Naive B cell (primary cell): ENCODE data around the gene CNTN2. TPM values are rescaled to one million over a fixed set of nuclear protein-coding genes. Genes with fewer than 3 reads are reported as not detected.

Experiments
- ATAC-seq, 2 donors: fragments of 150-1000 bp; cut with Tn5 transposase; 2 replicates each; pipeline ENCODE4 v1.10.0; 2021; ENCODE audit warnings: low read depth in 2 of 2, mild to moderate bottlenecking in 2 of 2, moderate library complexity in 2 of 2
- DNase-seq: peaks from one replicate; pipeline ENCODE4 v3.0.0; 2022
- H3K27ac Mint-ChIP-seq, 6 donors: one replicate each; pipeline ENCODE4 v1.8.0; 2020 to 2022; ENCODE audit warnings: mild to moderate bottlenecking in 6 of 6, mixed read lengths in 6 of 6, moderate library complexity in 5 of 6, inconsistent platforms in 2 of 6
- H3K27me3 Mint-ChIP-seq, 3 donors: one replicate each; pipeline ENCODE4 v1.8.0; 2021 to 2022; ENCODE audit warnings: mixed read lengths in 3 of 3, mild to moderate bottlenecking in 1 of 3
- H3K36me3 Mint-ChIP-seq, 2 donors: one replicate each; pipeline ENCODE4 v1.8.0; 2020 to 2022; ENCODE audit warnings: mixed read lengths in 2 of 2, inconsistent platforms in 1 of 2, mild to moderate bottlenecking in 1 of 2
- H3K4me1 Mint-ChIP-seq, 3 donors: one replicate each; pipeline ENCODE4 v1.8.0; 2020 to 2022; ENCODE audit warnings: mixed read lengths in 3 of 3, inconsistent platforms in 1 of 3, mild to moderate bottlenecking in 1 of 3, moderate library complexity in 1 of 3
- H3K4me3 Mint-ChIP-seq, 8 donors: one replicate each; pipeline ENCODE4 v1.8.0; 2020 to 2022; ENCODE audit warnings: mild to moderate bottlenecking in 8 of 8, mixed read lengths in 8 of 8, moderate library complexity in 8 of 8, inconsistent platforms in 2 of 8
- H3K9me3 Mint-ChIP-seq, 7 donors: one replicate each; pipeline ENCODE4 v1.8.0; 2020 to 2022; ENCODE audit warnings: mixed read lengths in 7 of 7, mild to moderate bottlenecking in 5 of 7, inconsistent platforms in 2 of 7, moderate library complexity in 1 of 7
- polyA plus RNA-seq, 6 donors: library from polyadenylated mRNA; unstranded; fragments of 300-500 nt; fragmentation: Illumina TruSeq; gene quantifications; one replicate each; pipeline ENCODE4 v1.2.3, GENCODE V29; 2021; ENCODE audit warnings: low read depth in 6 of 6

CNTN2 gene
- polyA plus RNA-seq, 6 donors from 2014 or later = not detected

GRCh38 chr1:205062895-205063294, 19.9 kb downstream of the CNTN2 start:
- peaks cover 0 to 12% (median 0%) of the 10 kb centered on the region in 3 donors for H3K27me3 Mint-ChIP-seq
- H3K9me3 Mint-ChIP-seq = no peaks in the 10 kb centered on the region
- no peaks in the 10 kb centered on the region for H3K36me3 Mint-ChIP-seq
- H3K27ac Mint-ChIP-seq = no peak overlapping the region
- ATAC-seq = no peak
- H3K4me3 Mint-ChIP-seq = no peak overlapping the region
- peaks cover 0 to 6% (median 4%) of the 10 kb centered on the region in 3 donors for H3K4me1 Mint-ChIP-seq
- DNase-seq = no peak

- no peak for ATAC-seq
- Mint-ChIP-seq H3K4me1 (peaks cover 0 to 6% (median 4%) of the 10 kb centered on the region in 3 donors), H3K27me3 (peaks cover 0 to 12% (median 0%) of the 10 kb centered on the region in 3 donors), H3K27ac (peak overlapping the region in 1 of 6 donors; percentile 47), H3K4me3 (no peak overlapping the region), H3K36me3 (no peaks in the 10 kb centered on the region), H3K9me3 (no peaks in the 10 kb centered on the region)
- no peak for DNase-seq
Measured at GRCh38 chr1:205064301-205064700, 21.3 kb downstream of the CNTN2 start.

GRCh38 chr1:205064741-205065316, 21.8 kb downstream of the CNTN2 start:
- DNase-seq (no peak), ATAC-seq (no peak)
- H3K9me3 Mint-ChIP-seq = no peaks in the 10 kb centered on the region
- H3K4me3 Mint-ChIP-seq = no peak overlapping the region
- H3K27ac Mint-ChIP-seq = peak overlapping the region in 1 of 6 donors; percentile 53
- no peaks in the 10 kb centered on the region for H3K36me3 Mint-ChIP-seq
- H3K27me3 Mint-ChIP-seq = peaks cover 0 to 12% (median 0%) of the 10 kb centered on the region in 3 donors
- peaks cover 0 to 6% (median 4%) of the 10 kb centered on the region in 3 donors for H3K4me1 Mint-ChIP-seq

- Mint-ChIP-seq H3K4me3 (no peak overlapping the region), H3K36me3 (no peaks in the 10 kb centered on the region), H3K9me3 (no peaks in the 10 kb centered on the region), H3K4me1 (peaks cover 0 to 6% (median 4%) of the 10 kb centered on the region in 3 donors), H3K27me3 (peaks cover 0 to 12% (median 0%) of the 10 kb centered on the region in 3 donors), H3K27ac (no peak overlapping the region)
- ATAC-seq (no peak), DNase-seq (no peak)
Measured at GRCh38 chr1:205065666-205066065, 22.7 kb downstream of the CNTN2 start.

GRCh38 chr1:205066141-205066818, 23.3 kb downstream of the CNTN2 start:
- H3K27me3 Mint-ChIP-seq = peaks cover 0 to 12% (median 0%) of the 10 kb centered on the region in 3 donors
- peaks cover 0 to 6% (median 4%) of the 10 kb centered on the region in 3 donors for H3K4me1 Mint-ChIP-seq
- no peak overlapping the region for H3K27ac Mint-ChIP-seq
- no peak for DNase-seq
- no peak overlapping the region for H3K4me3 Mint-ChIP-seq
- ATAC-seq = no peak
- no peaks in the 10 kb centered on the region for H3K36me3 Mint-ChIP-seq
- H3K9me3 Mint-ChIP-seq = no peaks in the 10 kb centered on the region

- Mint-ChIP-seq H3K27me3 (peaks cover 0 to 12% (median 0%) of the 10 kb centered on the region in 3 donors), H3K4me3 (no peak overlapping the region), H3K27ac (peak overlapping the region in 1 of 6 donors; percentile 33), H3K36me3 (no peaks in the 10 kb centered on the region), H3K4me1 (no peaks in the 10 kb centered on the region), H3K9me3 (no peaks in the 10 kb centered on the region)
- ATAC-seq (no peak), DNase-seq (no peak)
Measured at GRCh38 chr1:205067031-205067430, 24.0 kb downstream of the CNTN2 start.

- DNase-seq (no peak), ATAC-seq (no peak)
- H3K4me1 Mint-ChIP-seq = no peaks in the 10 kb centered on the region
- H3K27ac Mint-ChIP-seq = peak overlapping the region in 1 of 6 donors; percentile 21
- no peaks in the 10 kb centered on the region for H3K36me3 Mint-ChIP-seq
- peaks cover 0 to 12% (median 0%) of the 10 kb centered on the region in 3 donors for H3K27me3 Mint-ChIP-seq
- no peaks in the 10 kb centered on the region for H3K9me3 Mint-ChIP-seq
- H3K4me3 Mint-ChIP-seq = no peak overlapping the region
Measured at GRCh38 chr1:205068001-205068400, 25.0 kb downstream of the CNTN2 start.

- Mint-ChIP-seq H3K36me3 (no peaks in the 10 kb centered on the region), H3K27ac (no peak overlapping the region), H3K9me3 (no peaks in the 10 kb centered on the region), H3K4me1 (no peaks in the 10 kb centered on the region), H3K4me3 (no peak overlapping the region), H3K27me3 (peaks cover 0 to 12% (median 0%) of the 10 kb centered on the region in 3 donors)
- DNase-seq (no peak), ATAC-seq (no peak)
Measured at GRCh38 chr1:205068457-205069040, 25.5 kb downstream of the CNTN2 start.

- H3K4me3 Mint-ChIP-seq = no peak overlapping the region
- DNase-seq (no peak), ATAC-seq (no peak)
- H3K36me3 Mint-ChIP-seq = no peaks in the 10 kb centered on the region
- no peaks in the 10 kb centered on the region for H3K4me1 Mint-ChIP-seq
- peaks cover 0 to 12% (median 0%) of the 10 kb centered on the region in 3 donors for H3K27me3 Mint-ChIP-seq
- H3K27ac Mint-ChIP-seq = no peak overlapping the region
- no peaks in the 10 kb centered on the region for H3K9me3 Mint-ChIP-seq
Measured at GRCh38 chr1:205069371-205070125, 26.5 kb downstream of the CNTN2 start.

GRCh38 chr1:205071028-205071409, 28.0 kb downstream of the CNTN2 start:
- Mint-ChIP-seq H3K4me3 (no peak overlapping the region), H3K4me1 (no peaks in the 10 kb centered on the region), H3K27ac (no peak overlapping the region), H3K27me3 (peaks cover 0 to 6% (median 0%) of the 10 kb centered on the region in 3 donors), H3K36me3 (no peaks in the 10 kb centered on the region), H3K9me3 (no peaks in the 10 kb centered on the region)
- ATAC-seq (no peak), DNase-seq (no peak)

- no peaks in the 10 kb centered on the region for H3K36me3 Mint-ChIP-seq
- H3K27me3 Mint-ChIP-seq = no peaks in the 10 kb centered on the region
- no peak overlapping the region for H3K27ac Mint-ChIP-seq
- no peaks in the 10 kb centered on the region for H3K4me1 Mint-ChIP-seq
- DNase-seq (no peak), ATAC-seq (no peak)
- H3K4me3 Mint-ChIP-seq = no peak overlapping the region
- no peaks in the 10 kb centered on the region for H3K9me3 Mint-ChIP-seq
Measured at GRCh38 chr1:205071801-205072200, 28.8 kb downstream of the CNTN2 start.

- DNase-seq (no peak), ATAC-seq (no peak)
- Mint-ChIP-seq H3K27ac (peak overlapping the region in 1 of 6 donors; percentile 7), H3K4me3 (no peak overlapping the region), H3K9me3 (no peaks in the 10 kb centered on the region), H3K36me3 (no peaks in the 10 kb centered on the region), H3K27me3 (no peaks in the 10 kb centered on the region), H3K4me1 (no peaks in the 10 kb centered on the region)
Measured at GRCh38 chr1:205072286-205072685, 29.3 kb downstream of the CNTN2 start.

GRCh38 chr1:205072881-205073280, 29.9 kb downstream of the CNTN2 start:
- Mint-ChIP-seq H3K27ac (no peak overlapping the region), H3K36me3 (no peaks in the 10 kb centered on the region), H3K9me3 (no peaks in the 10 kb centered on the region), H3K4me1 (no peaks in the 10 kb centered on the region), H3K4me3 (no peak overlapping the region), H3K27me3 (no peaks in the 10 kb centered on the region)
- ATAC-seq (no peak), DNase-seq (no peak)
